ENCODE results near the gene KIZ.

- TF ChIP-seq CTCF (IDR thresholded peaks at IDR 0.05), result no peak
- no peak for TF ChIP-seq POLR2A (IDR thresholded peaks at IDR 0.05)
Observed at GRCh38 chr20:21089391-21089790, 36.5 kb upstream of the KIZ start.
